HEK293T (cell line): ENCODE results near the gene QSOX1.

Source experiments
- CTCF ChIA-PET: fragments of 350-600 bp; formaldehyde crosslinking; extraction: SDS; loops from one replicate; lab custom pipeline; 2021; ENCODE audit warnings: antibody characterized with exemption, inconsistent platforms; lab: Yijun Ruan, JAX
- POLR2A ChIA-PET: fragments of 350-600 bp; formaldehyde crosslinking; extraction: SDS; loops from one replicate; lab custom pipeline; 2020; ENCODE audit warnings: antibody characterized with exemption, inconsistent platforms; lab: Yijun Ruan, JAX
- DNase-seq: peaks from one replicate; pipeline ENCODE4 v3.0.0; 2012; ENCODE audit warnings: mixed read lengths; ENCODE audit errors: extremely low spot score
- ARNT ChIP-seq: fragments of 450-650 bp; IDR thresholded peaks from 2 replicates; pipeline ENCODE4 v1.6.1; 2017; ENCODE audit warnings: mild to moderate bottlenecking
- BHLHE40 ChIP-seq: fragments of 450-650 bp; IDR thresholded peaks from 2 replicates; pipeline ENCODE4 v1.6.1; 2016; ENCODE audit warnings: mild to moderate bottlenecking, moderate library complexity, borderline replicate concordance
- CTBP1 ChIP-seq: fragments of 450-650 bp; IDR thresholded peaks from 2 replicates; pipeline ENCODE4 v1.6.1; 2016; ENCODE audit warnings: borderline replicate concordance
- ELF4 ChIP-seq: fragments of 450-650 bp; IDR thresholded peaks from 2 replicates; pipeline ENCODE4 v1.6.1; 2017; ENCODE audit warnings: antibody characterized with exemption
- FOXA1 ChIP-seq: fragments of 450-650 bp; IDR thresholded peaks from 2 replicates; pipeline ENCODE4 v1.6.1; 2016; ENCODE audit warnings: mild to moderate bottlenecking
- FOXK2 ChIP-seq: fragments of 450-650 bp; IDR thresholded peaks from 2 replicates; pipeline ENCODE4 v1.6.1; 2016; ENCODE audit warnings: mild to moderate bottlenecking
- FOXM1 ChIP-seq: fragments of 450-650 bp; IDR thresholded peaks from 2 replicates; pipeline ENCODE4 v1.6.1; 2017; ENCODE audit warnings: mild to moderate bottlenecking, borderline replicate concordance
- HDGF ChIP-seq: fragments of 450-650 bp; IDR thresholded peaks from 2 replicates; pipeline ENCODE4 v1.6.1; 2017; ENCODE audit warnings: antibody characterized with exemption, borderline replicate concordance
- L3MBTL2 ChIP-seq: fragments of 450-650 bp; conservative IDR thresholded peaks from 2 replicates; pipeline ENCODE4 v1.6.1; 2016; ENCODE audit warnings: mild to moderate bottlenecking
- LEF1 ChIP-seq: fragments of 450-650 bp; IDR thresholded peaks from 2 replicates; pipeline ENCODE4 v1.6.1; 2017; ENCODE audit warnings: mild to moderate bottlenecking, borderline replicate concordance
- NFRKB ChIP-seq: fragments of 450-650 bp; IDR thresholded peaks from 2 replicates; pipeline ENCODE4 v1.6.1; 2016; ENCODE audit warnings: mild to moderate bottlenecking, moderate library complexity
- PKNOX1 ChIP-seq: fragments of 450-650 bp; IDR thresholded peaks from 2 replicates; pipeline ENCODE4 v1.6.1; 2016
- SP1 ChIP-seq: fragments of 450-650 bp; IDR thresholded peaks from 2 replicates; pipeline ENCODE4 v1.6.1; 2017
- SUZ12 ChIP-seq: fragments of 450-650 bp; IDR thresholded peaks from 2 replicates; pipeline ENCODE4 v1.6.1; 2016; ENCODE audit warnings: mild to moderate bottlenecking
- TARDBP ChIP-seq: fragments of 450-650 bp; IDR thresholded peaks from 2 replicates; pipeline ENCODE4 v1.6.1; 2016
- ZNF384 ChIP-seq: fragments of 450-650 bp; IDR thresholded peaks from 2 replicates; pipeline ENCODE4 v1.6.1; 2016

Gene QSOX1

GRCh38 chr1:180244840-180245239, 90.2 kb downstream of the QSOX1 start:
- ChIA-PET POLR2A (no interaction called here), CTCF (interaction anchor here (2.3 kb wide), 1 partner anchor 13 kb away, joined by 5 read pairs; no protein-coding TSS in a partner anchor)
- no peak for TF ChIP-seq LEF1
- no peak for TF ChIP-seq TARDBP
- no peak for TF ChIP-seq ELF4
- TF ChIP-seq FOXM1: no peak
- no peak for TF ChIP-seq SUZ12
- no peak for TF ChIP-seq CTBP1
- TF ChIP-seq ZNF384: no peak
- no peak for TF ChIP-seq FOXK2
- TF ChIP-seq L3MBTL2: no peak
- TF ChIP-seq HDGF: no peak
- TF ChIP-seq FOXA1: no peak
- TF ChIP-seq ARNT: no peak
- TF ChIP-seq NFRKB: no peak
- no peak for TF ChIP-seq SP1
- TF ChIP-seq BHLHE40: no peak
- no peak for TF ChIP-seq PKNOX1
- DNase-seq: no peak

- TF ChIP-seq HDGF (no peak), LEF1 (no peak), SUZ12 (no peak), ELF4 (no peak), PKNOX1 (no peak), CTBP1 (no peak), NFRKB (no peak), FOXA1 (no peak), TARDBP (no peak), FOXK2 (no peak), FOXM1 (no peak), ARNT (no peak), L3MBTL2 (no peak), ZNF384 (no peak), SP1 (no peak), BHLHE40 (no peak)
- ChIA-PET POLR2A (no interaction called here), CTCF (interaction anchor here (0.6 to 0.7 kb wide), 2 partner anchors 10 to 117 kb away, joined by 3 to 6 read pairs; no protein-coding TSS in a partner anchor)
- DNase-seq: no peak
Measured at GRCh38 chr1:180246579-180246978, 91.9 kb downstream of the QSOX1 start.

GRCh38 chr1:180247061-180247460, 92.4 kb downstream of the QSOX1 start:
- DNase-seq: no peak
- no peak for TF ChIP-seq ARNT
- TF ChIP-seq SP1: no peak
- TF ChIP-seq BHLHE40: no peak
- TF ChIP-seq NFRKB: no peak
- TF ChIP-seq PKNOX1: no peak
- TF ChIP-seq FOXA1: no peak
- TF ChIP-seq LEF1: no peak
- no peak for TF ChIP-seq ELF4
- TF ChIP-seq ZNF384: no peak
- TF ChIP-seq TARDBP: no peak
- no peak for TF ChIP-seq FOXM1
- no peak for TF ChIP-seq CTBP1
- no peak for TF ChIP-seq SUZ12
- TF ChIP-seq FOXK2: no peak
- TF ChIP-seq L3MBTL2: no peak
- TF ChIP-seq HDGF: no peak
- ChIA-PET CTCF (interaction anchor here (0.6 kb wide), 1 partner anchor 116 kb away, joined by 6 read pairs; no protein-coding TSS in a partner anchor), POLR2A (no interaction called here)

- no peak for DNase-seq
- CTCF ChIA-PET: no interaction called here
- POLR2A ChIA-PET: no interaction called here
- TF ChIP-seq ARNT: no peak
- TF ChIP-seq PKNOX1: no peak
- TF ChIP-seq FOXA1: no peak
- TF ChIP-seq HDGF: no peak
- no peak for TF ChIP-seq TARDBP
- TF ChIP-seq ZNF384: no peak
- no peak for TF ChIP-seq LEF1
- TF ChIP-seq FOXM1: no peak
- no peak for TF ChIP-seq FOXK2
- no peak for TF ChIP-seq CTBP1
- TF ChIP-seq SP1: no peak
- TF ChIP-seq BHLHE40: no peak
- no peak for TF ChIP-seq NFRKB
- no peak for TF ChIP-seq L3MBTL2
- no peak for TF ChIP-seq ELF4
- no peak for TF ChIP-seq SUZ12
Measured at GRCh38 chr1:180247580-180247979, 92.9 kb downstream of the QSOX1 start.

- POLR2A ChIA-PET: no interaction called here
- DNase-seq: no peak
- CTCF ChIA-PET: interaction anchor here (0.9 to 1.3 kb wide), 2 partner anchors 14 to 60 kb away, joined by 3 to 4 read pairs; no protein-coding TSS in a partner anchor
- no peak for TF ChIP-seq PKNOX1
- no peak for TF ChIP-seq FOXK2
- no peak for TF ChIP-seq SP1
- TF ChIP-seq ZNF384: no peak
- no peak for TF ChIP-seq TARDBP
- TF ChIP-seq BHLHE40: no peak
Measured at GRCh38 chr1:180248176-180248575, 93.5 kb downstream of the QSOX1 start.
